ENCODE results near the gene BTBD9.

DNA sequence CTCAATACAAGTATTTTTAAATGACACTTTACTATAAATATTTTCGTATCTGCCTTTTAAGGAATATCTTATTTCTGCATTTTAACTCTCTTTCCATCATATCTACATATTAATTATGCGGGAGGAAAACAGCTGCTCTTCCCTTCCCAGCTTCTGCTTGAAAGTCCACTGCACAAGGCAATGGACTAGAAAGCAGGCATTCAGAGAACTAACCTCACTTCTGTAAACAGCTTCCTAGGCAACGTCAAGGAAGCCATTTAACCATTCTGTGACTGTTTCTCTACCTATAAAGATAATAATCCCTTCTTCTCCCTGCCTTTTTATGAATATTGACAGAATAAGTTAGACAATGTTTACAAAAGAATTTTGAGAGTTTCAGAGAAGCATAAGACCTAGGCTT, 319.4 kb downstream of the BTBD9 start:
- no peak for TF ChIP-seq EZH2 (IDR thresholded peaks at IDR 0.05; ENCODE audit: borderline replicate concordance, insufficient read depth, low read depth, low read length, poor library complexity, severe bottlenecking)
- TF ChIP-seq, protein P1, sequence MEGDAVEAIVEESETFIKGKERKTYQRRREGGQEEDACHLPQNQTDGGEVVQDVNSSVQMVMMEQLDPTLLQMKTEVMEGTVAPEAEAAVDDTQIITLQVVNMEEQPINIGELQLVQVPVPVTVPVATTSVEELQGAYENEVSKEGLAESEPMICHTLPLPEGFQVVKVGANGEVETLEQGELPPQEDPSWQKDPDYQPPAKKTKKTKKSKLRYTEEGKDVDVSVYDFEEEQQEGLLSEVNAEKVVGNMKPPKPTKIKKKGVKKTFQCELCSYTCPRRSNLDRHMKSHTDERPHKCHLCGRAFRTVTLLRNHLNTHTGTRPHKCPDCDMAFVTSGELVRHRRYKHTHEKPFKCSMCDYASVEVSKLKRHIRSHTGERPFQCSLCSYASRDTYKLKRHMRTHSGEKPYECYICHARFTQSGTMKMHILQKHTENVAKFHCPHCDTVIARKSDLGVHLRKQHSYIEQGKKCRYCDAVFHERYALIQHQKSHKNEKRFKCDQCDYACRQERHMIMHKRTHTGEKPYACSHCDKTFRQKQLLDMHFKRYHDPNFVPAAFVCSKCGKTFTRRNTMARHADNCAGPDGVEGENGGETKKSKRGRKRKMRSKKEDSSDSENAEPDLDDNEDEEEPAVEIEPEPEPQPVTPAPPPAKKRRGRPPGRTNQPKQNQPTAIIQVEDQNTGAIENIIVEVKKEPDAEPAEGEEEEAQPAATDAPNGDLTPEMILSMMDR (IDR thresholded peaks at IDR 0.05), result no peak

Measured in B cell (primary cell).